K562 (cell line): ENCODE results near the gene OR2S2. TPM values are rescaled to one million over a fixed set of nuclear protein-coding genes. Genes with fewer than 3 reads are reported as not detected.

Experiments
- ATAC-seq: fragments of 200-7000 bp; cut with Tn5 transposase; 3 replicates; pipeline ENCODE4 v1.9.1; 2020; ENCODE audit warnings: moderate library complexity
- Bru-seq: library from RNA; stranded (reverse); fragments of 400-500 nt; gene quantifications from one replicate; lab custom pipeline; 2021; lab: Mats Ljungman, UMichigan
- BruChase-seq, 2 experiments: library from RNA; stranded (reverse); fragments of 400-500 nt; gene quantifications; one replicate each; lab custom pipeline; 2021; lab: Mats Ljungman, UMichigan
- BruUV-seq: library from RNA; stranded (reverse); fragments of 400-500 nt; replicated peaks from 2 replicates; lab custom pipeline; 2021; lab: Mats Ljungman, UMichigan
- CTCF ChIA-PET: fragments of 300-600 bp; formaldehyde crosslinking; extraction: SDS; loops from one replicate; lab custom pipeline; 2021; ENCODE audit warnings: low intra/inter-chr PET ratio; lab: Yijun Ruan, JAX
- POLR2A ChIA-PET: fragments of 300-600, 350-650 bp; sonication (Branson Sonifier 250); formaldehyde crosslinking; extraction: SDS; loops from one replicate; lab custom pipeline; 2021; ENCODE audit warnings: antibody characterized with exemption, inconsistent platforms; lab: Yijun Ruan, JAX
- DNase-seq, 4 experiments: peaks; one replicate each; pipeline versions ENCODE4 v3.0.0 to v3.0.0-alpha.2; 2011 to 2018; ENCODE audit warnings: low spot score in 3 of 4, mixed read lengths in 3 of 4; ENCODE audit errors: extremely low read depth in 1 of 4
- FAIRE-seq: peaks from 2 replicates; lab custom pipeline; 2011; peaks lifted over from hg19 to GRCh38; lab: Jason Lieb, UNC
- H2AFZ ChIP-seq: 2 replicates; pipeline ENCODE4 v1.6.0; 2011; ENCODE audit warnings: low read depth, low read length, control low read depth, inconsistent platforms
- H3K27ac ChIP-seq: fragments of 200-600 bp; 3 replicates; pipeline ENCODE4 v1.8.0; 2011; ENCODE audit warnings: low read depth, mild to moderate bottlenecking, control low read depth, inconsistent platforms, low read length, moderate library complexity, mixed read lengths; ENCODE audit errors: extremely low read depth
- H3K27me3 ChIP-seq, 2 experiments: fragments of 300-600 bp in 1 of 2; 2 replicates in 1 of 2; 3 replicates in 1 of 2; pipeline versions ENCODE4 v1.6.0 to v1.8.0; 2011; ENCODE audit warnings: inconsistent platforms in 2 of 2, low read length in 2 of 2, mild to moderate bottlenecking in 1 of 2, mixed read lengths in 1 of 2, moderate library complexity in 1 of 2; ENCODE audit not compliant: control insufficient read depth in 2 of 2, insufficient read depth in 2 of 2
- H3K36me3 ChIP-seq: fragments of 300-600 bp; 3 replicates; pipeline ENCODE4 v1.8.0; 2011; ENCODE audit warnings: mild to moderate bottlenecking, low read length, inconsistent platforms; ENCODE audit not compliant: control insufficient read depth, insufficient read depth
- H3K4me1 ChIP-seq, 2 experiments: fragments of 200-600 bp in 1 of 2; replicated peaks in 1 of 2; 2 replicates in 1 of 2; 3 replicates in 1 of 2; pipeline versions ENCODE4 v1.5.1 to v1.8.0; 2011; ENCODE audit warnings: inconsistent platforms in 2 of 2, low read length in 2 of 2, mild to moderate bottlenecking in 1 of 2, mixed read lengths in 1 of 2, moderate library complexity in 1 of 2; ENCODE audit not compliant: control insufficient read depth in 2 of 2, insufficient read depth in 2 of 2
- H3K4me2 ChIP-seq: 2 replicates; pipeline ENCODE4 v1.6.1; 2011; ENCODE audit warnings: low read length, control low read depth, inconsistent platforms, mixed read lengths; ENCODE audit not compliant: insufficient read depth
- H3K4me3 ChIP-seq: fragments of 200-600 bp; sonication (generic), shearing (Covaris generic); 2 replicates; pipeline ENCODE4 v1.5.1; 2016; ENCODE audit warnings: control low read depth, inconsistent platforms
- H3K79me2 ChIP-seq: fragments of 200-600 bp; 3 replicates; pipeline ENCODE4 v1.8.0; 2011; ENCODE audit warnings: low read length, inconsistent platforms; ENCODE audit not compliant: control insufficient read depth, insufficient read depth
- H3K9ac ChIP-seq, 2 experiments: 2 replicates each; pipeline versions ENCODE4 v1.6.0 to v1.6.1; 2011; ENCODE audit warnings: low read depth in 2 of 2, low read length in 2 of 2, control low read depth in 1 of 2, inconsistent platforms in 1 of 2, mild to moderate bottlenecking in 1 of 2, mixed read lengths in 1 of 2; ENCODE audit not compliant: insufficient read depth in 1 of 2
- H3K9me1 ChIP-seq: one replicate; pipeline ENCODE4 v1.6.0; 2011; ENCODE audit warnings: inconsistent platforms, mild to moderate bottlenecking, low read length, moderate library complexity; ENCODE audit not compliant: control insufficient read depth, insufficient read depth
- H3K9me3 ChIP-seq: replicated peaks from 2 replicates; pipeline ENCODE4 v1.5.1; 2011; ENCODE audit warnings: low read depth, low read length, inconsistent platforms; ENCODE audit not compliant: control insufficient read depth, insufficient read depth
- H4K20me1 ChIP-seq: replicated peaks from 2 replicates; pipeline ENCODE4 v1.6.1; 2011; ENCODE audit warnings: low read length, inconsistent platforms, mixed read lengths; ENCODE audit not compliant: control insufficient read depth, insufficient read depth
- CEBPB ChIP-seq: fragments of 450-650 bp; IDR thresholded peaks from 2 replicates; pipeline ENCODE4 v1.6.1; 2016; ENCODE audit warnings: missing genetic modification characterization, missing compliant biosample characterization
- SPI1 ChIP-seq: IDR thresholded peaks from 2 replicates; pipeline ENCODE4 v1.6.1; 2011; ENCODE audit warnings: low read depth, low read length, control low read depth, borderline replicate concordance
- WGBS: fragments of 100-300 bp; shearing (Covaris generic); methylation state at CpG from one replicate; pipeline ENCODE4 v1.1.6; 2016; ENCODE audit warnings: low coverage, mixed read lengths; ENCODE audit not compliant: insufficient coverage; ENCODE audit errors: missing lambda C conversion rate; 5-methylcytosine and 5-hydroxymethylcytosine counted together
- in situ Hi-C: fragments of 300-500 bp; cut with MboI; formaldehyde crosslinking; loops from 4 replicates; pipeline ENCODE4 v1.15.0; 2018; ENCODE audit warnings: inconsistent platforms, mixed read lengths
- intact Hi-C: fragments of 100-400 bp; cut with micrococcal nuclease; formaldehyde crosslinking; loops from 2 replicates; pipeline ENCODE4 v1.14.2; 2022
- long read RNA-seq, 3 experiments: library from polyadenylated mRNA in 2 of 3; library from RNA in 1 of 3; unstranded in 2 of 3; stranded (forward) in 1 of 3; transcript quantifications; one replicate each; pipeline ENCODE4 v2.0.0, GENCODE V29; 2019 to 2022
- polyA minus RNA-seq, 3 experiments: library from RNA; depleted of rRNA, polyadenylated mRNA; stranded (reverse); fragments of >200 nt; gene quantifications; 2 replicates each; pipeline ENCODE4 v1.2.3, GENCODE V29; 2011
- polyA plus RNA-seq, 8 experiments: library from polyadenylated mRNA; depleted of rRNA in 4 of 8; stranded (reverse) in 5 of 8; unstranded in 3 of 8; fragments of >200 nt; fragmentation: Nextera tagmentation in 2 of 8; fragmentation: Illumina TruSeq in 1 of 8; extraction: Ambion mirVana in 2 of 8; extraction: Trizol in 1 of 8; gene quantifications; 2 replicates each; pipeline versions ENCODE4 v1.2.1 to v1.2.3, GENCODE V29; 2011 to 2014; ENCODE audit warnings: inconsistent platforms in 1 of 8, missing spikeins in 1 of 8
- total RNA-seq, 7 experiments: library from RNA; depleted of rRNA in 6 of 7; stranded (reverse); fragments of >200 nt in 6 of 7; fragmentation: Illumina TruSeq in 2 of 7; extraction: Trizol in 2 of 7; gene quantifications; 2 replicates each; pipeline versions ENCODE4 v1.2.1 to v1.2.3, GENCODE V29; 2011 to 2021; ENCODE audit warnings: low replicate concordance in 1 of 7

The OR2S2 gene
- not detected in 2 replicates for total RNA-seq (2011; cell fraction: chromatin; rRNA removed; ENCODE audit: low replicate concordance)
- not detected in 2 replicates for total RNA-seq (2011; cell fraction: nucleolus; rRNA removed)
- not detected in 2 replicates for total RNA-seq (2011; cell fraction: nucleoplasm; rRNA removed)
- total RNA-seq (2014; rRNA removed): not detected in 2 replicates
- total RNA-seq (2014; rRNA removed; fragmentation: Illumina TruSeq; extraction: Trizol): not detected in 2 replicates
- not detected in 2 replicates for total RNA-seq (2015; rRNA removed; fragmentation: Illumina TruSeq; extraction: Trizol)
- total RNA-seq (2021): not detected in 2 replicates
- not detected in 2 replicates for polyA plus RNA-seq (2011; rRNA removed)
- polyA plus RNA-seq (2011; cell fraction: cytosol; rRNA removed): not detected in 2 replicates
- polyA plus RNA-seq (2011; cell fraction: nucleus; rRNA removed): not detected in 2 replicates
- polyA plus RNA-seq (2012): not detected in 2 replicates
- not detected in 2 replicates for polyA plus RNA-seq (2014; fragmentation: Illumina TruSeq; extraction: Trizol)
- polyA plus RNA-seq (2014; fragmentation: Nextera tagmentation; extraction: Ambion mirVana): not detected
- not detected in 2 replicates for polyA plus RNA-seq (2014; rRNA removed)
- polyA minus RNA-seq (2011; rRNA and poly(A)+ RNA removed): not detected in 2 replicates
- not detected in 2 replicates for polyA minus RNA-seq (2011; cell fraction: cytosol; rRNA and poly(A)+ RNA removed)
- not detected in 2 replicates for polyA minus RNA-seq (2011; cell fraction: nucleus; rRNA and poly(A)+ RNA removed)
- not detected for Bru-seq, nascent RNA
- BruChase-seq, experiment 1, labeled RNA remaining after a 2-hour chase: not detected
- not detected for BruChase-seq, experiment 2, labeled RNA remaining after a 6-hour chase
- long read RNA-seq, experiment 1: 0 reads
- long read RNA-seq, experiment 2: 0 reads
- long read RNA-seq, experiment 3: 0 reads

GRCh38 chr9:35958104-35958837 is at the start of gene OR2S2:
Gene OR2S2, minus strand, starts transcription at chr9:35958154. Its CDS starts 56 bp downstream, at chr9:35958098.
- H3K79me2 ChIP-seq: no peaks in the 10 kb centered on the region
- no peak within 1 kb of the TSS for H3K9ac ChIP-seq
- FAIRE-seq (no peak), ATAC-seq (no peak), DNase-seq (no peak)
- no peak within 1 kb of the TSS for H2AFZ ChIP-seq
- peaks cover 2 to 29% of the 10 kb centered on the region in 2 experiments; a peak in 3 of 5 replicates for H3K27me3 ChIP-seq
- no peaks in the 10 kb centered on the region for H3K9me1 ChIP-seq
- H3K9me3 ChIP-seq: no peaks in the 10 kb centered on the region
- no peak within 1 kb of the TSS for H3K4me2 ChIP-seq
- 8% methylated on average over 3 of the region's 5 CpGs for WGBS
- in situ Hi-C loops (no loop called here), intact Hi-C loops (loop anchor here (5.0 kb wide), 2 partner anchors 49 to 209 kb away; partner anchors contain the start of gene CCIN)
- CTCF ChIA-PET: no interaction called here
- H3K27ac ChIP-seq: no peak within 1 kb of the TSS
- peaks cover 0 to 3% of the 10 kb centered on the region in 2 experiments; a peak in 1 of 5 replicates for H3K4me1 ChIP-seq
- no TSS peak for BruUV-seq
- no peak within 1 kb of the TSS for H3K4me3 ChIP-seq
- H4K20me1 ChIP-seq: no peaks in the 10 kb centered on the region
- POLR2A ChIA-PET: interaction anchor here (1.4 kb wide), 1 partner anchor 53 kb away, joined by 3 read pairs; no protein-coding TSS in a partner anchor
- TF ChIP-seq SPI1 (no peak), CEBPB (tag) (0 out of 2 replicates have a peak, but pooled peaks have one; percentile 7)
- no peaks in the 10 kb centered on the region for H3K36me3 ChIP-seq
